ENCODE data around the gene RLBP1.

Gene RLBP1

GRCh38 chr15:89165677-89166076, 55.7 kb downstream of the RLBP1 start:
- in situ Hi-C loops (cut with MboI; ENCODE audit: low sequenced_read_pairs, unreplicated experiment) = no loop called here
- no peak for DNase-seq (ENCODE audit: low spot score)
- no peak for TF ChIP-seq CTCF (IDR thresholded peaks at IDR 0.05; ENCODE audit: borderline replicate concordance, control extremely low read depth, extremely low read depth, insufficient read depth, missing control alignments)

GRCh38 chr15:89164712-89165211, 56.6 kb downstream of the RLBP1 start:
- in situ Hi-C loops (cut with MboI; ENCODE audit: low sequenced_read_pairs, unreplicated experiment) = no loop called here
- no peak for DNase-seq (ENCODE audit: low spot score)
- no peak for TF ChIP-seq CTCF (IDR thresholded peaks at IDR 0.05; ENCODE audit: borderline replicate concordance, control extremely low read depth, extremely low read depth, insufficient read depth, missing control alignments)

GRCh38 chr15:89163271-89164055, 57.9 kb downstream of the RLBP1 start:
- in situ Hi-C loops (cut with MboI; ENCODE audit: low sequenced_read_pairs, unreplicated experiment) = no loop called here
- no peak for TF ChIP-seq CTCF (IDR thresholded peaks at IDR 0.05; ENCODE audit: borderline replicate concordance, control extremely low read depth, extremely low read depth, insufficient read depth, missing control alignments)

GRCh38 chr15:89161666-89162065, 59.7 kb downstream of the RLBP1 start:
- DNase-seq (ENCODE audit: low spot score) = no peak
- in situ Hi-C loops (cut with MboI; ENCODE audit: low sequenced_read_pairs, unreplicated experiment) = no loop called here
- no peak for TF ChIP-seq CTCF (IDR thresholded peaks at IDR 0.05; ENCODE audit: borderline replicate concordance, control extremely low read depth, extremely low read depth, insufficient read depth, missing control alignments)

More at GRCh38 chr15:89163271-89164055, 57.9 kb downstream of the RLBP1 start:
- DNase-seq (ENCODE audit: low spot score) = no peak

Measured in GM13976 (cell line).